CD4-positive, alpha-beta T cell treated with Interleukin-6 at 100 ng/mL for 8 hours (primary cell): Measurements from ENCODE around the gene C20orf144.
A peak's percentile ranks its signal among the peaks of the same experiment; 100 is the strongest.

Experiments
- DNase-seq: peaks from one replicate; pipeline ENCODE4 v3.0.0-alpha.2; 2020; ENCODE audit warnings: mixed read lengths, low spot score

Gene C20orf144

DNA sequence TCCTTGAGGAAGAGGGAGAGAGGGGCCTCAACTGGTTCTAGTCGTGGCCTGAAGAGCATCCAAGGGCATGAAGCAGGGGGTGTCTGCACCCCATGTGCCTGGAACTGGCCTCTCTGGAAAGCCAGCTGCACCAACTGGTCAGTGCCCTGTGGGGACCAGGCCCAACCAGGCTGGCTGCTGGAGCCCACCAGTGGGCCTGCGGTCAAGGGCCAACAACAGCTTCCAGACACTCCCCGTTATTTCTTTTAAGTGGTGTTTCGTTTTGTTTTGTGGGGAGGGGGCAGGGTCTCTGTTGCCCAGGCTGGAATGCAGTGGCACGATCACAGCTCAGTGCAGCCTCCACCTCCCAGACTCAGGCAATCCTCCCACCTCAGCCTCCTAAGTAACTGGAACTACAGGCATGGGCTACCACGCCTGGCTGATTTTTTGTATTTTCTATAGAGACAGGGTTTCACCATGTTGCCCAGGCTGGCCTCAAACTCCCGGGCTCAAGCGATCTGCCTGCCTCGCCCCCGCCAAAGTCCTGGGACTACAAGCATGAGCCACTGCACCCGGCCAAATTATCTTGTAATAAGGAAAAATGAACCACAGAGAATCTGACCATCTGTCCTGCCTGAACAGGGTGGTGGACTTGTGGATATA is 11.9 kb upstream of the C20orf144 start:
- DNase-seq, result no peak

DNA sequence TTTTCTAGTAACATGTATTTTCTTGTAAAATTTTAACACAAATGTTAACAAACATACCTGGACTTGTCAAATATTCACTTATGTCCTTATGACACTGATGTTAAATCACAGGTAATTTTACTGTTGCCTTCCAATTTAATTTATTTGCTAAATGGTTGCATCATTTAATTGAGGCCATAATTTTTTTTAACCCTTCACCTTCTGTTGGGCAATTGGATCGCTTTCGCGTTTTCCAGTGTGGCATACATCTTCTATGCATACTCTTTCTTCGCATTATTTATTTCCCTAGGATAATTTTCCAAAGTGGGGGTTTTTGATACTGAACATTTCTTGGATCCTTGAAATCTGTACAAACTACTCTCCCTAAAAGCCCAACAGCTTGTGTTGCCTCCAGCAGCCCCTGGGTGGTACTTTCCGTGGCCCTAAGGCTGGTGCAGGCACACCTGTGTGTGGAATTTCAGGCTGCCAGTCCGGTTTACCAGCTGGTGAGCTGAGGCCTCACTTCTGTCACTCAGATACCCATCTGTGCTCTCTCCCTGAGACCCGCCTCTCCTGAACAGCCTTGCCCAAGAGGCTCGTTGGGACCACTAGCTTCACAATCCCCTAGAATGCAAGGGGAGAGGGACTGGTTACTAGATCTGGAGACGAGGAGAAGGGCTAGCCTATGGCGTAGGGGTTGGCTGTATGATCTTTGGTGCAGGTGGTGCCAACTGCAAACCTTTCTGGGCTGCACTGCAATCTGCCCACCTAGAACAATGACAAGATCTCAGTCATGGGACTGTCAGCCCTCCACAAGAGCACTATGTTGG is 11.2 kb upstream of the C20orf144 start:
- DNase-seq, result no peak

DNA sequence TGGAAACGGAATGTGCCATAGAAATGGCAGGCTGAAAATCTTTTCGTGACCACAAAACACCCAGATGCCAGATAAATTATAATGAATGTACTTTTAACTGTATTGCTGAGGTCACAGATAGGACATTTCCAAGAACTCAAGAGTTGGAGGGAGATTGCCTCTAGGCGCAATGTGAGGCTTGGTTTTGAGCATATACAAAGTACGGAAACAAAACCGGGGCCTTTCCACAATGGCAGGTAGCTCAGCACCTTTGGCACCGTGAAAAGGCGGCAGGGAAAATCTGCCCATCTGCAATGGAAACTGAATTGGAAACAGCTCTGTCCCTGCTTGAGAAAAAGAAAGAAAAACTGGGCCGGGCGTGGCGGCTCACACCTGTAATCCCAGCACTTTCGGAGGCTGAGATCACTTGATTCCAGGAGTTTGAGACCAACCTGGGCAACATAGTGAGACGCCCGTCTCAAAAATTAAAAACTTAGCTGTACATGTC is 10.5 kb upstream of the C20orf144 start:
- no peak for DNase-seq

DNA sequence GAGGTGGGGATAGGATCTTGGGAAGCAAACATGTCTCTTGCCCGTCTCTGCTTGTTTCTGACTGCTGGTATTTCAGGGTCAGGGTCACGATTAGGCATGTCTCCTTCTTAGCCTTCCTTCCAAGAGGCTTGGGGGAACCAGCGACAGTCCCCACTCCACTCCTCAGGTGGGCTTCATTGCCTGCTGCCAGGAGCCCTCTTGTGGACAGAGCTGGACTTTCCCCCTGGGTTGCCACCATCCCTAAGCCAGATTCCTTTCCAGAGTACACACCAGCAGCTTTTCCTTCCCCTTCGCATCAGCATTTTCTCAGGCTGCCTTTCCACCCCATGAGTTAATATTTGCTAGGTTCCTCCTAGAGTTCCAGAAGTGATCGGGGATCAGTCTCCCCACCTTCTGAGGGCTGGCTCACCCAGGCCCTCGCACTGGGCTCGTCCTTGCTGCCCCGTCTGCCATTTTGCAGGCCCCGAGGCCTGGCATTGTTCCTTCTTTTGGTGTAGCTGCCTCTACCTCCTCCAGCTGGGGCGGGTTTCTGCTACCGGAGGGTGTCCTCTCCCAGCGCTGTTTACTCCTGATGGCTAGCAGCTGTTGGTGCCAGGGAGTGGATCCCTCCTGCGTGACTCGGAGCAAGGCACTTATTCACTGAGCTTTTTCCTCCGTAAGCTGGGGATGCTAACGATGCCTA is 8.8 kb upstream of the C20orf144 start:
- DNase-seq, result peak; percentile 23

DNA sequence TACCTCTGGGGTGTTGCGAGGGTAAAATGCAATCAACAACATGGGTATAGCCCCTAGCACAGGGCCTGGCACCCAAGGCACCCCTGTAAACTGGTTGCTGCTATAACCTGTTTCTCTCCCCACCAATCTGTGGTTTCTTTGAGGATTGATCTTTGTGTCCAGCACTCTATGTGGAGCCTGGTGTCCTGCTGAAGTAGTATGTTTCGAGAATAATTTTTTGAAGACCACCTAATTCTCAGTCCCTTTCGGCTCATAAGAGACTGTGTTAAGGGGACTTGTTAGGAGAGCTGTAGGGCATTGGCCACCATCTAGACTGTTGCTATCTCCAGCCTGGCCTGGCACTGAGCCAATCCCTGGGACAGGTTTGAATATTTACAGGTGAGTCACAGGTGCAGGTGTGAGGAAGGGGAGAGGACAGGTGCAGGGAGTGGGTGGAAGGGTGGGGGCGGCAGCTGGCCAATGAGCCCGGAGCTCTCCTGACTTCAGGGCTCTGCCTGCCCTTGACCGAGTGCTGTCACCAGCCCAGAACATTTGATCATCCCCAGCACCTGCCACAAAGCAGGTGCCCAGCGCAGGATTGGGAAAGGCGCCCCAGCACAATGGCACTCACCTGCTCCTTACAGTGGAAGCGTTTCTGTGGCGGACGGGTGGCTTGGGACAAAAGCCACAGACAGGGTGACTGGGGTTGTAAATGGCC is 8.1 kb upstream of the C20orf144 start:
- DNase-seq, result no peak

DNA sequence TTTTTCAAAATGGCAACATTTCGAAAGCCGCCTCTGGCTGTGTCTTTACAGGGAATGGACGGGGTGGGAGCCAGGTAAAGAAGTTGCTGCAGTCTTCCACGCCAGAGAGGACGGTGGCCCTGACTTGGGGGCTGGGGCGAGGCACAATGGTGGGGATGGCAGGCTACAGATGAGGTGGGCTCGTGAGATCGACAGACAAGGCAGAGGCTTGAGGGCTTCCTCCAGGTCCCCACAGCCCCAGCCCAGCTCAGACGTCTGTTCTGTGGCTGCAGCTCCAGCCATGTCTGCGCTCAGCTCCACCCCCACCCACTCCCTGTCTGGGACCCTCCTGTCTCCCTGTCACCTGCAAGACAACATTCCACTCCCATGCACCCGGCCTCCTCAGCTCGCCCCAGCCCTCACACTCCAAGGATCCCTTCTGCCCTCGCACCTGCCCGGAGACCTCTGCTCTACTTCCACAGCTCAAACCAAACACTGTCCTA is 7.4 kb upstream of the C20orf144 start:
- DNase-seq, result no peak

DNA sequence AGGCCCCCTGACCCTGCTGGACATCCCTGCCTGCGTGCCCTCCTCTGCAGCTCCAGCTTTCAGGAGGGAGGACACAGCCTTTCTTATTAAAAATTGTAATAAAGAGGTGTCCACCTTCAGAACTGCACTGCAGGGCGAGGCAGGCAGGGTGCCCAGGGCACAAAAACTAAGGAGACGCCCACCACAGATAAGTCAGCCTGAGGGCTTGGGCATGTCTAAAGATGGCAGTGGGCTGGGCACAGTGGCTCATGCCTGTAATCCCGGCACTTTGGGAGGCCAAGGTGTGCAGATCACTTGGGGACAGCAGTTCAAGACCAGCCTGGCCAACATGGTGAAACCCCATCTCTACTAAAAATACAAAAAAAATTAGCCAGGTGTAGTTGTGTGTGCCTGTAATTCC is 7.0 kb upstream of the C20orf144 start:
- DNase-seq, result no peak

DNA sequence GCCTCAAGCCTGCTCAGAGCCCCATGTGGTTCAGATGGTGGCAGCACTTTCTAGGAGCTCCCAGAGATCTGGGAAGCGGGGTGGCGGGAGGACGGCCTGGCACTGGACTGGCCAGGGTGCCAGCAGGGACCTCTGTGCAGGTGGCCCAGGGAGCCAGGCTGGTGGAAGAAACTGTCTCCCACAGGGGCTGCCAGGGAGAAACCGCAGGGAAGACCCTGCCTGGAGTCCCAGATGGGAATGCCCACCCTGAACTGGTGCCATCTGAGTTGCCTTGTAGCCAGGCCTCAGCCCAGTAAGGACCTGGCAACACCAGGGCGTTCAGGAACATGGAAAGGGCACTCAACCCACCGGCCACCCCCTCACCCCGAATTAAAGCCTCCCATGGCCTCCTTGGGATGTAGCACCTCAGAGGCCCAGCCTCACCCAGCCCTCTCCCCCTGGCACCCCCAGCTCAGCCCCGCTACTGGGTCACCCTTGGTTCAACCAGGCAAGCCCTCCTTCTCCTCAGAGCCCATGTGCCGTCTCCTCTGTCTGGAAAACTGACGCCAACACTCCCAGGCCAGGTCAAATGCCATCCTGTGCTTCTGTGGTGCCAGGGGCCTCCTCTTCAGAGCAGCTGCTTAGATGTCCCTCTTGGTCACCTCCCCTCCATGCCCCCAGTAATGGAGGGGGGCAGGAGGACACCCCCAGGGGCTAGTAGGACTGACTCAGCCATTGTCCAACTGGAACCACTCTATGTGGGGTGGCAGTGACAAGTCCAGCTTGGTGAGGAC is 5.9 kb upstream of the C20orf144 start:
- no peak for DNase-seq

DNA sequence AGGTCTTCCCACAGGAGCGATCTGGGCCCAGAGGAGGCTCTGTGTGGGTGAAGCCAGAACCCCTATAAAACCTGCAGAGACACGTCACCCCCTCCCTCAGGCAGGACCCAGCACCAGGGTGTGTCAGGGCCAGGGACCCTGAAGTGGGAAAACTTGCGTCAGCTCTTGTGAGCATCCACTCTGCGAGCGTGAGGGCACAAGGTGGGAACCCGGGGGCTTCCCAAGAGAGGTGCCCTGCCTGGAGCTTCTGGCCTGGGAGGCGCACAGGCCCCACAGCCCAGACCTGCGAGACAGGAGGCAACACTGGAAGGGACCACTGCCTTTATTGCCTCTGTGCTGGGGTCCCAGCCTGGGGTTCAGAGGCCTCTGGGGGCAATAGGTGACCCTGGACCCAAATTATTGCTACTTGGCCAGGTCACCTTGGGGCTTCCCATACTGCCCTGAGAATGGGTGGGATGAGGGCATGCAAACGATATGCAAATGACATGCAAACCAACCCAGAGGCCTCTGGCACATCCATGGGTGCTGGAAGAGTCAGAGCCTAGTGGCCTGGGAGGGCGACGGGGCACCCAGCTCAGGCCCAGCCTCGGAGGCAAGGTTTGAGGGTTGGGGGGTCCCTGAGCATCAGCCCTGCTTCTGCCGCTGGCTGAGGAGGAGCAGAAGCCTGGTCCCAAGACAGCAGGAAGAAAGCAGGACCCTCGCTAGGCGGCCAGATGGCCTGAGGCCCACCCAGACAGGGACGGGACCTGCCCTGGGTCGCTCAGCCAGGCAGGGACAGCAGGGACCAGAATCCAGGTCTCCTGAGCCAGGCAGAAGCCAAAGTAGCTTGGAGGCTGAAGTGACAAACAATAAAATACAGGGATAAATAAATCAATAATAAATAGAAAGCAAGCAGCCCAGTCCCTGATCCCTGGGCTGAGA is 5.1 kb upstream of the C20orf144 start:
- DNase-seq, result no peak

DNA sequence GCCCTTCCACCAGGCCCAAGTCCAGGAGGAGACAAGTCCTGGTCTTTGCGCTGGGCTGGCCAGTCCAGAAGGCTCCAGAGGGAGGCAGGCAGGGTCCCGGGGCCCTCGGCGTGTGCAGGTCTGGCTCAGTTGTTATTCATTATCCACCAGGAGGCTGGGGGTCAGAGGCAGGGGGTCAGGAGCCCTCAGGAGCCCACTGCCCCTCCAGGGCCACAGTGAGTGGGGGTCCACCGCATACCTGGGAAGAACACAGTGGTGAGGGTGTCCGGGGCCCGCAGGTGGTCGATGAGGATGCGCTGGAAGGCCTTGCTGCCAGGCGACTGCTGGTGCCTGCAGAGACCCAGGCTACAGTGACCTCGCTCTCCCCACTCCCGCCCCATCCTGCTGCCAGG is 4.4 kb upstream of the C20orf144 start:
- DNase-seq, result no peak

DNA sequence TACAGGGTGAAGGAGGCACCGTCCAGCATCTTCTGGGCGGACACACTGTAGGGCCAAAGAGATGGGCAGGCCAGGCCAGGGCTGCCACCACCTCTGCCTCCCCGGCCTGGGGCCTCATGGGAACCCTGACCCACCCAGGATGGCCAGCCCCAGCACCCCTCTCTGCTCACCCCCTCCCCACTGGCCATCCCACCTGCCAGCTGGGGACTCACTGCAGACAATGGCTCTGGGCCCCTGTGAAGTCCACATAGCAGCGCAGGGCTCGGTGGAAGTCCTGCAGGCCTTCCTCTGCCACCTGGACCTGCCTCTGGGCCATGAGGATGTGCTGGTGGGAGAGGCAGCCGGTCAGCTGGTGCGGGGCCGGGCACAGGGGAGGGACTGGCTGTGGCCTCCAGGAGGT is 3.6 kb upstream of the C20orf144 start:
- DNase-seq, result no peak

DNA sequence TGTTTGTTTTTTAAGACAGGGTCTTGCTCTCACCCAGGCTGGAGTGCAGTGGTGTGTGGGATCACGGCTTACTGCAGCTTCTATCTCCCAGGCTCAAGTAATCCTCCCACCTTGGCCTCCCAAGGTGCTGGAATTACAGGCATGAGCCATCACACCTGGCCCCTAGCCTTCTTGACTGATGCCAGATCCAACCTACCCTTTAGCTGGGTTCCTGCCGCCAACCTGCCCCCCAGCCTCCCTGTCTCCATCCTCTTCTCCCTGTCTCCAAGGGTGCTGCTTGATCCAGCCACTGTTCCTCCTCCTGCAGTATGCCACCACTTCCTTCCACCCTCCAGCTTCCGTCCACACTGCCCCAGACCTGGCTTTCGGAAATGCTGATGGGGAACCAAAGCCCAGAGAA is 3.2 kb upstream of the C20orf144 start:
- DNase-seq, result no peak

DNA sequence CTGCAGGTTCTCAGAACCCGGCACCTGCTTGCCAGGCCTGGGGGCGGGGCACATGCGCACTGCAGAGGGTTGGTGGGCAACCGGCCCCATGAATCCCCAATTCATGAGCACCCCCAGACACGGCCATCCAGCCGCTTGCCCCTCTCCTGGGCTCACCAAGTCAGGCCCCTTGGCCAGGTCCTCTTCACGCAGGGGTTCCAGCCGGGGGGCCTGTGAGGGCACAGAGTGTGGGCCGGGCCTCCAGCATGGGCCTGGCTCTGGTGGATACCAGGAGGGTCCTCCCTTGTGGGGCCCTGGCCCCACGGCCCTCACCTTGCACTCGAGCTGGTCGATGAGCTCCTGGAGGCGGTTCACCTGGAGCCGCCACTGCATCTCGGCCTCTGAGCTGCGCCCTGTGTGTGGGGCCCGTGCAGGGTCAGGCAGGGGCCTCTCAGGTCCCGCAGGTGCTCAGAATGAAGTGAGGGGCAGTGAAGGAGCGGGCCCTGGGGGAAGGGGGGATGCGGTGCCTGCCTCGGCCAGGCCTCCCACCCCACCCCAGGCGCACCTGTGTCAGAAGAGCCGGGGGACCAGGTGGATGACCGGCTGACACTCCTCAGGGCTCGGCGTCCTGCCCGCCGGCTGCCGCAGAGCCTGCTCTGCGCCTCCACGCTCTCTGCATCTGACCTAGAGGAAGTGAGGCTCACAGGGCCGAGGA is 2.6 kb upstream of the C20orf144 start:
- no peak for DNase-seq

DNA sequence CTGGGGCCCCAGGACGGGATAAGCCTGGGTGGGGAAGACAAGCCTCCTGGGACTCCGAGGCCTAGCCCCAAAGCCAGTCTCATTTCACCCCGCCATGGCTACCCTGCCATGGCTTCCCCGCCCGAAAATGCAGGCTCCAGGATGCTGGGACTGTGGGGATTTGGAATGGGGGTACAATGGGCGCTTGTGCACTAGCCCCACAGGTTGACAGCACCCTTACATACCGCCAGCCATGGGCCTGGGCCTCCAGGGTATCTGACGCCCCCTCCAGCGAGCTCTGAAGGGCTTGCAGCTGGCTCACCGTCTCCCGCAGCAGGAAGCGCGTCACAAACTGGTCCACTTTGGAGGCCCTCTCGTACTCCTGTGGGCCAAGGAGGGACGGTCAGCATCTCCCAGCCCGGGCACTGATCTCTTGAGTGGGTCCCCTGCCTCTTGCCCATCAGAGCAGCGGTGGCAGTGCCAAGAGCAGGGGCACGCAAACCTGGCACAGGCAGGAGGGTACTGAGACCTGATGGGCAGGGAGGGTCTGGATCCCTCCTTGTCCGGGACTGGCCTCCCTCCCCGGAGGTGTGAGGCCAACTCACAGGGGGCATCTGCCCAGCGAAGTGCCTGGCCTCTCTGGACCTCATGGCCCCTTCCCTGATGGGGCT is 2.0 kb upstream of the C20orf144 start:
- no peak for DNase-seq

DNA sequence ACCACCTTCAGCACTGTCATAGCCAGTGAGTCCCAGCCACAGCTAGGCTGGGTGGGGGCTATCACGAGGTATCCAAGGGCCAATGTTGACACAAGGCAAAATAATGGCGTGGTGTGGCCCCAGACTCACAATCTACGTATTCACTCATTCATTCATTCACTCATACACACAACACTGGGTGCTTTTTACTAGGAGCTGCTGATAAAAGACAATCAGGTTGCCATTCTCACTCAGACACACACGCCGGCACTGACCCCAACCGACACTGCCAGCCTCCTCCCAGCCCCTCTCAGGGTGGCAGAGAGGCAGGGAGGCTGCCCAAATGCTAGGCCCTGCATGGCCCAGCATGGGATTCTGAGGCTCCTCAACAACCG is 1.5 kb upstream of the C20orf144 start:
- DNase-seq, result no peak

DNA sequence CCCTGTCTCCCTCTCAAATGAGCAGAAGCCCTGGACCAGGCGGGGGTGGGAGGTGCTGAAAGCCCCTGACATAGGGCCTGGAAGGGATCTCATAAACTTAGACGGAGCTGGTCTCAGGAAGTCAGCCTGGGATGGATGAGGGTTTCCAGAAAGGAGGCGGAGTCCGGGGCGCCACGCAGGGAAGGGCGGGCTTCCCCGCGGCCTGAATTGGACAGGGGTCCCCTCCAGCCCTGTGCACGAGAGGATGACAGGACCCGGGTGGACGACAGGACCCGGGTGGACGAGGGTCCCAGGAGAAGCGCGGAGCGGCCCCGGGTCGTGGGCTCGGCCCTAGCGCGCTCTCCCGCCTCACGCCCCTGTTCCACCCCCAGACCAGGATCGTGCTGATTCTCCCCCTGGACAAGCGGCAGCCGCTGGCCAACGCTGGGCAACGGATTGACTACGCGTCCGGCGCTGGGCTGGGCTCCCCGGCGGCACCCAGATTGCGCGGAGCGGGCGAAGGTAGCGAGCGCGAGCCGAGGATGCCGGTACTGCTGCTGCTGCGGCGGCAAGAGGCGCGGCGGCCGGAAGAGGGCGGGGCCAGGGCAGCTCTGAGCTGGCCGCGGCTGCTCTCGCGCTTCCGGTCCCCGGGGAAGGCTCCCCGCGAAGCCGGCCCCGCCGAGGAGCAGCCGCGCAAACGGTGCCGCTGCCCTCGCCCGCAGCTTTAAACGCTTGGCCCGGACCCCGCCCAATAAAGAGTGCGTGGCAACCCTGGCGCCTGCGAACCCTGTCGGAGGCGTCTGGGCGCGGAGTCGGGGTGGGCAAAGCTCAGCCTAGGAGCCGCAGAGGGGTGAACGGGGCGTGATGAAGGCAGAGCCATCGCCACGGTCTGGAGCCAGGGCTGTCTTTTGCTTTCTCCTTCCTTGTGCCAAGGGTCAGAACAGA is 1.3 kb downstream of the C20orf144 start:
- DNase-seq, result peak; percentile 86

DNA sequence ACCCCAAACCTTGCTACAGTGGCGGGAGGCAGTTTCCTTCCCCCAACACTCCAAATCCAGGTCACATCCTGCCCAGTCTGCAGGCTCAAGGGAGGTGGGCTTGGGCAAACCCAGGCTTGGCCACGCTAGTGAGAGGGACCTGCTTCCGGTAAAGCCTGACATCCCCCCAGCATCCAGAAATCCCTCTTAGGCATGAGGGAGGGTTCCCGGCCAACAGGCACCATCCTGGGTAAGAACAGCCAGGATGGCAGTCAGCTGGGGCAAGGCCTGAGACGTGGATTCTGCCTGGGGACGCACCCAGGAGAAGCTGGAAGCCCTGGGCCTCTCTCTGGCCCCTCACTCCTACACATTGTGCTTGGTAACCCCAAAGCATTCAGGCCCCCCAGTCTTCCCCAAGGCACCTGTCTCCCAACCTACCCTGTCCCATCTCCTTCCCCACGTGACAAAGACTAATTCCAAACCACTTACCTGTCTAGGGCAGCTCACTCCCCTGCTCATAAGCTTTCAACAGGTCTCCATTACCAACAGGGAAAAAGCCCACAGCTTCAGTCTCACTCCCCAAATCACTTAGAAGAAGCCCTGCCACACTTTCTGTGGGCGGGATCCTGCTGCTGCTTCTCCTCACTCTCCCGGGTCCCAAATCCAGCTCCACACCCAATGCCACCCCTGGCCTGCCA is 2.1 kb downstream of the C20orf144 start:
- DNase-seq, result no peak

DNA sequence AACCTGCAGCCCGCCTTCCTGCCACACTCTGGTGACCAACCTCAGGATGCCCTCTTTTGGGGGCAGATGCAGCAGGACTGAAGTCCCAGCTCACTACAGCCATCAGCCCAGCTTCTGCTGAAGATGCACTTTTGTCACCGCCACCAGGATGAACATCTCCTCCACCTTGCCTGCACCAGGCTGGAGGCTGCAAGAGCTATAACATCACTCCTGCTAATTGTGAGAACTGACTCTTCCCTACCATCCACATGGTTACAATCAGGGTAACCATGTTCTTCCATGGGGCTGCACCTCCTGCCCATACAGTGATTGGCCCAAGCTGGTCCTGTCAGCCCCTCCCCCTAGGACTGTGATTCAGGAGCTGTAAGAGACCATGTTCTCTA is 2.6 kb downstream of the C20orf144 start:
- no peak for DNase-seq
